Activated T-cell treated with anti-CD3 and anti-CD28 coated beads for 24 hours (primary cell): ENCODE results near the gene EHD2.
"Not testable (repeated sequence)": the region's sequence is repeated elsewhere in the genome, so short reads cannot be mapped to it uniquely, and the experiment has no call there.

Experiments used
- DNase-seq: peaks from one replicate; pipeline ENCODE4 v3.0.0-alpha.2; 2020; ENCODE audit warnings: low read depth

EHD2 gene

DNA sequence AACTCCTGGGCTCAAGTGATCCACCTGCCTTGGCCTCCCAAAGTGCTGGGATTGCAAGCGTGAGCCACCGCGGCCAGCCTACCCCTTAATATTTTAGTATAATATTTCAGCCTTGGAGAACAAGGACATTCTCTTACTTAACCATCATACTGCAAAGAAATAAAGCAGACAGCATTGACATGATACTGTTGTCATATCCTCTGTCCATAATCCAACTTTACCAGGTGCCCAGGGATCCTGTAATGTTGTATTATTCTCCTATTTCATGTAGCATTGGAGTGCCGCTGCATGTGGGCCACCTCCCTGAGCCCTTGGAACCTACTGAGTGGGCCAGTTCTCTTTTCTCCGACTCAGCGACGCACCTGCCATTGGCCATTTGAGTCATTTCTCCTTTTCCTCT is 21.4 kb upstream of the EHD2 start:
- DNase-seq: no peak

DNA sequence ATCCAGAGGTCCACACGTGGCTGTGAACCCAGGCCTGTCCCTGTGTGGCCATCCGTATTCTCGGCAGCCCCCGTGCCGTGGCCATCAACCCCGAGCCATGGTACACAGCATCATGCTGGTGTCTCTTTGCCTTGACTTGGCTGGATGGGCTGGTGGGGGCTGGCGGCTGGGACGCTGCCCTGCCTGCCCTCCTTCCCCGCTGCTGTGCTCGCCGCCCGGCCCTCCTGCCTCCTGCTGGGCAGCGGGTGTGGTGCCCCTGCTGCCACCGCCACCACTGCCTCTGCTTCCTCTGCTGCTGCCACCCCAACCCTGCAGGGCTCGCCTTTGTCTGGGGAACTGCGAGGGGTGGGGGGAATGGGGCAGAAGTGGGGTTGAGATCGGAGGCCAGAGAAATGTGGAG is 19.7 kb upstream of the EHD2 start:
- no peak for DNase-seq

- DNase-seq: no peak
These were observed 19.3 kb upstream of the EHD2 start for GRCh38 chr19:47693903-47694302.

GRCh38 chr19:47694466-47695273 is 18.6 kb upstream of the EHD2 start:
- no peak for DNase-seq

- DNase-seq: no peak
These were observed 17.5 kb upstream of the EHD2 start for GRCh38 chr19:47695533-47696262.

DNA sequence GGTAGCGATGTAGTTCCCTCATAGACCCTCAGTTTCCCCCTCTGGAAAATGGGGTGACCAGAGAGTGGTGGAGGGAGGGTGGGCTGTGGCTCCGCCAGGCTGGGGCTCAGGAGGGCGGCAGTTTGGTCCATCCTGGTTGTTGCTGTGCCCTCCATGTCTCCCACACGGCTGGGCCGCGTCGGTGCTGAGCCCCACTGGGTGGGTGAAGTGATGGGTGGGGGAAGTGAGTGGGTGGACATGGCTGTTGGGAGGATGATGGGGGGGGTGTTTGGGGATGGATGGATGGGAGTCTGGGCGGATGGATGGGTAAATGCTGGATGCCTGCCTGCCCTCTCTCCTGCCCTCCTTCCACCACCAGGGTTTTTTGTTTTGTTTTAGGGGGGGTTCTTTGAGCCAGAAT is 16.6 kb upstream of the EHD2 start:
- DNase-seq: no peak

GRCh38 chr19:47697863-47698609 is 15.2 kb upstream of the EHD2 start:
- peak; percentile 24 for DNase-seq

GRCh38 chr19:47698631-47699359 is 14.4 kb upstream of the EHD2 start:
- DNase-seq: no peak

DNA sequence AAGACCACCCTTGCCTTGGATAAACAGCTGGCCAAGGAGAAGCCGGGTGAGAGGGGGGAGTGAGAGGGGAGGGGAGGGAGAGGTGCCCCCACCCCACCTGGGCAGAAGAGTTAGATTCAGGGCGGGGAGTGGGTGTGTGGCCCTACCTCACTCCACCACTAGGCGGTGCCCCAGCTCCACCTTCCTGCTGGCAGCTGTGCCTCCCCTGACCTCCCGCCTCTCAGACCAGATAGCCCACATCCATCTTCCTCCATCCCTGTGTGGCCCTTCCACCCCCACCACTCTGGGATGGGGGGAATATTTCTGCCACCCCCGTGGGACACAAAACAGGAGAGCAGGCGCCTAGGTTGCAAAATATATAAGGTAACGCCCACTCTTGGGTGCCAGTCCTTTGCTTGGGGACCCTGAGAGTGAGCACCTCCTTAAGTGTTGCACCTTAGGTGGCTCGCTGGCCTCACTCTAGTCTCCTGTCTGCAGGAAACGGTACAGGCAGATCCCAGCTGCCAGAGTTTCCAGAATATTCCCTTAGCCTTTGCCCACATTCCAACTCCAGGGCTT is 13.8 kb upstream of the EHD2 start:
- peak; percentile 29 for DNase-seq

- no peak for DNase-seq
These were observed 12.1 kb upstream of the EHD2 start for GRCh38 chr19:47700934-47701716.

GRCh38 chr19:47701717-47702552 is 11.3 kb upstream of the EHD2 start:
- DNase-seq: no peak

DNA sequence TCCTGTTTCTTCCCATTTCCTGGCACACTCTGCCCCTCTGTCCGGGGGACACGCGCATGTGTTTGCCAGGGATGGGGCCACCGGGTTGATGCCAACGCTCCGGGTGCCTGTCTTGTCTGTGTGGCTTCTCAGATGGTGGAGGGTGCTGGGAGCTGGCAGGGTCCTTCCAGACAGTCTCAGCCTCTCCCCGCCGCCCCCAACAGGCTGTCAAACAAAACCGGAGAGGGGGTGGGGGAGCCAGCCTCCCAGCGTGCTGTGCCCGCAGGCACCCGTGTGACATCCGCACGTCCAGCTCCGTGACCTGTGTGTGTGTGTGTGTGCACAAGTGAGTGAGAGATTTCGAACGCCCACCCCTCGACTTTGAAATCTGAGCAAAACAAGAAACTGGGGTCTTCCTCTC is 10.6 kb upstream of the EHD2 start:
- DNase-seq: no peak

- DNase-seq: no peak
These were observed 9.9 kb upstream of the EHD2 start for GRCh38 chr19:47703301-47703700.

- DNase-seq: no peak
These were observed 9.2 kb upstream of the EHD2 start for GRCh38 chr19:47704024-47704423.

- no peak for DNase-seq
These were observed 8.6 kb upstream of the EHD2 start for GRCh38 chr19:47704656-47705055.

DNA sequence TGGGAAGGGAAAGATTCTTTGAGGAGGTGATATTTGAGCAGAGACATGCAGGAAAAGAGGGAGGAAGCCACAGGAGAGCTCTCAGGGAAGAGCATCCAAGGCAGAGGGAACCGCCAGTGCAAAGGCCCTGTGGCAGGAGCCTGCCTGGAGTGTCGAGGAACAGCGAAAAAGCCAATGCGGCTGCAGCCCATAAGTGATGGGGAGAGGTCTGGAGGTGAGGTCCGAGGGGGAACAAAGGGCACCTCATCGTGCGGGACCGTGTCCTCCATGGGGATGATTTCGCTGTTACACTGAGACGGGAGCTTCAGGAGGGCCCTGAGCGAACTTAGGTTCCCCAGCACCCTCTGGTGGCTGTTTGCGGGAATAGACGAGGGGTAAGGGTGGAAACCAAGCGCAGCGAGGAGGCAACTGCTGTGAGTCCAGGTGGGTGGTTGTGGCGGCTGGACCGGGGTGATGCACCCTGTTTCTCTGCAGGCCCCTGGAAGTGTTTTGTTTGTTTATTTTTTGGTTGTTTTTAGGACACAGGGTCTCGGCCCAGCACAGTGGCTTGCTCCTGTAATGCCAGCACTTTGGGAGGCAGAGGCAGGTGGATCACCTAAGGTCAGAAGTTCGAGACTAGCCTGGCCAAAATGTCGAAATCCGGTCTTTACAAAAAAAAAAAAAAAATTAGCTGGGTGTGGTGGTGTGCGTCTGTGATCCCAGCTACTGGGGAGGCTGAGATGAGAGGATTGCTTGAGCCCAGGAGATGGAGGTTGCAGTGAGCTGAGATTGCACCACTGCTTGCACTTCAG is 5.9 kb upstream of the EHD2 start:
- peak; percentile 72 for DNase-seq

DNA sequence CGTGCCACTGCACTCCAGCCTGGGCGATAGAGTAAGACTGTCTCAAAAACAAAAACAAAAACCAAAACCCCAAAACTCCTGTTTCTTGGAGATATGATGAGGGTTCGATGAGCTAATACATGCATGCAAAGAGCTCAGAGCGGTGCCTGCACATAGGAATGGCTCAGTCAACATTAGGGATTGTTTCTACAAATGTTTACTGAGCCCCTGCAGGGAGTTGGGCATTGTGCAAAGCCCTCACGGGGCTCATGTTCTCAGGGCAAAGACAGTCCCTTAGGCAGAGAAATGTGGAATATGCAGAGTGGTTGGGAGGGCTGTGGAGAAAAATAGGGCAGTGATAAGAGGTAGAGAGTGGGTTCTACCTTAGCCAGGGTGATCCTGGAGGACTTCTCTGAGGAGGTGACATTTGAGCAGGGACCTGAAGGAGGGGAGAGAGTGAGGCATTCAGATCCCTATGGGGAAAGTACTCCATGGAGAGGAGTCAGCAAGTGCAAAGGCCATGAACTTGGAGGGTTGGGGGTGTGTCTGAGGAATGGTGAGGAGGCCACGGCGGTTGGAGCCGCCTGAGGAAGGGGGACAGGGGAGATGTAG is 1.5 kb upstream of the EHD2 start:
- DNase-seq: no peak

DNA sequence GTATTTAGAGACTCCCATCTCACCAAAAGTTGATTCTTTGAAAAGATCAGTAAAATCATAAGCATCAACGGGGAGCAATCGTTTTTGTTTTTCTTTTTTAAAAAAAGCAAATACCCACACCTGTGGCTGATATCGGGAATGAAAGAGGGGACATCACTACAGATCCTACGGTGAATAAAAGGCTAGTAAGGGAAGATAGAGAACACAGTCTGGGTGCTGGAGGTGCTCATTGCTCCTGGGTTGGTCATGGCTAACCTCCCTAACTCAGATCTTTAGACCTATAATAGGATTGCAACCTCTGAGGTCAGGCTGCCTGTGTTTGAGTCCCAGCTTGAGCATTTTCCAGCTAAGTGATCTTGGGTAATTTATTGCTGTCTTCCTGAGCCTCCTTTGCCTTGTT is 1.1 kb downstream of the EHD2 start:
- no peak for DNase-seq

DNA sequence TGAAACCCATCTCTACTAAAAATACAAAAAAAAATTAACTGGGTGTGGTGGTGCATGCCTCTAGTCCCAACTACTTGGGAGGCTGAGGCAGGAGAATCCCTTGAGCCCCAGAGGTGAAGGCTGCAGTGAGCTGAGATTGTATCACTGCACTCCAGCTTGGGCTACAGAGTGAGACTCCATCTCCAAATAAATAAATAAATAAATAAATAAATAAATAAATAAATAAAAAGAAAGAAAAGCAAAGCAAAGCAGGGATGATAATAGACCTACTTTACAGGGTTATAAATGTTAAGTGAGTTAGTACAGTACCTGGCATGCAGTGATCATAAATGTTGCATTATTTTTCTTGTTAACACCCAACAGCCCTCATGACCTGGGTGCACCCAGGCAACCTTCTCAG is 1.6 kb downstream of the EHD2 start:
- DNase-seq: not testable (repeated sequence)
